T-helper 2 cell treated with Interferon-gamma antibody and Interleukin-4, amounts not matched to agents 5 μg/mL and 100 μg/mL, for 36 hours (primary cell): Measurements from ENCODE around the gene PTGFRN.

Experiments used
- DNase-seq: peaks from one replicate; pipeline ENCODE4 v3.0.0; 2021; ENCODE audit warnings: low spot score
- H3K27ac Mint-ChIP-seq: one replicate; pipeline ENCODE4 v1.8.0; 2021; ENCODE audit warnings: mild to moderate bottlenecking, mixed read lengths
- H3K27me3 Mint-ChIP-seq: one replicate; pipeline ENCODE4 v1.8.0; 2021; ENCODE audit warnings: low read depth, mixed read lengths
- H3K36me3 Mint-ChIP-seq: one replicate; pipeline ENCODE4 v1.8.0; 2021; ENCODE audit warnings: low read depth, mixed read lengths
- H3K4me1 Mint-ChIP-seq: one replicate; pipeline ENCODE4 v1.8.0; 2021; ENCODE audit warnings: low read depth, mixed read lengths
- H3K4me3 Mint-ChIP-seq: one replicate; pipeline ENCODE4 v1.8.0; 2022; ENCODE audit warnings: mild to moderate bottlenecking, moderate library complexity, mixed read lengths
- H3K9me3 Mint-ChIP-seq: one replicate; pipeline ENCODE4 v1.8.0; 2021; ENCODE audit warnings: mixed read lengths

PTGFRN gene

DNA sequence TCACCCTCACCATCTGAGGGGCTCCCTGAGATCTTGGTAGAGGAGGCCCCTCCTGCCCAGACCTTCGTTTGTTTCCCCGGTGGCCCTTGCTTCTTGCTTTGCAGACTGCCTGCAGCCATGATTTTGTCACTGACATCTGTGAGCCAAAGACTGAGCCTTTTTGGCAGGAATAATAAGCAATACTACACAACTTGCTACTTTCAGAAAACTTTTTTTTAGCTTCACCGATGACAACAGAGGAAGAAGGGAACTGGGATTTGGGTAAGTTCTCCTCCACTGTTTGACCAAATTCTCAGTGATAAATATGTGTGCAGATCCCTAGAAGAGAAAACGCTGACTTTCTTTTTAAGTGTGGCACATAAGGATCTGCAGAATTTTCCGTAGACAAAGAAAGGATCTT, 80.1 kb downstream of the PTGFRN start:
- Mint-ChIP-seq H3K4me3 (no peak overlapping the region), H3K27ac (no peak overlapping the region), H3K36me3 (peaks cover 2% of the 10 kb centered on the region), H3K9me3 (no peaks in the 10 kb centered on the region), H3K4me1 (peaks cover 24% of the 10 kb centered on the region), H3K27me3 (no peaks in the 10 kb centered on the region)
- DNase-seq = no peak

DNA sequence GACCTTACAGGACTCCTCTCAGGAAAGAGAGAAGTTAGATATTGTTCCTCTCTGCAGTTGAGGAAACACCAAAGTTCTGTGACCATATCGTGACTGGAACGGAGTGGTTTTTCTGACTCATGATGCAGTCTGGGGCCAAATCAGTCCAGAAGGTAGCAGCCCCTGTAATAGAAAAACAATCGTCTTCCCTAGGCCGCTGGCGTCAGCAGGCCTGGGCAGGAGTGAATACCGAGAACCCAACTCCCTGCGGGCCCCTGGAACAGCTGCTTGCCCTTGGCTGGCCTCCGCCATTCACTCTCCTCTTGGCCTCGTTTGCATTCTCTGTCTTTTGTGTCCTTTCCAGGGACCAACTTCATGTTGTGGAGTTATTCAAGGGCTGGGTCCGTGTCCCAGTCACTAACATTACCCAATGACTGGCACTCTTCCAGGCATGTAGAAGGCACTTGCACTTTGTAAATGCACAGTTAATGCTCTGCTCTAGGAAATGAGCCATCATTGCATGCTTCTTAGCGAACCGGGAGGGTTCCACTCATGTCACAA, 81.0 kb downstream of the PTGFRN start:
- Mint-ChIP-seq H3K4me3 (no peak overlapping the region), H3K27me3 (no peaks in the 10 kb centered on the region), H3K9me3 (no peaks in the 10 kb centered on the region), H3K27ac (no peak overlapping the region), H3K36me3 (peaks cover 2% of the 10 kb centered on the region), H3K4me1 (peaks cover 24% of the 10 kb centered on the region)
- no peak for DNase-seq

- no peak for DNase-seq
- Mint-ChIP-seq H3K27ac (no peak overlapping the region), H3K27me3 (no peaks in the 10 kb centered on the region), H3K4me1 (peaks cover 21% of the 10 kb centered on the region), H3K4me3 (peak overlapping the region; percentile 15), H3K36me3 (peaks cover 2% of the 10 kb centered on the region), H3K9me3 (no peaks in the 10 kb centered on the region)
Observed at GRCh38 chr1:116991171-116991845, 81.6 kb downstream of the PTGFRN start.

DNA sequence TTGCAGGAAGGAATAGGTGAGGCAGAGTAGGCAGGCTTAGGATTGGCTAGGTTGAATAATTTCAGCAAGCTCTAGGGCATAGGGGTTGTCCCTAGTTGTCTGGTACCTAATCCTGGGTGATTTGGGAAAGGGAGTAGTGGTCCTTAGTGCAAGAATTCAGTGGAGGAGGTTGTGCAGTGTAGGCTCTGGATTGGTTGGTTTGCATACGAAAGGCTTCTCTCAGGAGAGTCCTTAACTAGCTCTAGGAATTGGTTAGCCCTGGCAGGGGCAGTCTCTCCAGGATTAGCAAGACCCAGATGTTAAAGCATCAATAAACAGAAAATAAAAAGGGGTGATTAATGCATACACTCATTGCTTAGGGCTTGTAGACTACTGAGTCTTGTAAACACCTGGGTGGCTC, 82.2 kb downstream of the PTGFRN start:
- Mint-ChIP-seq H3K27ac (no peak overlapping the region), H3K36me3 (peaks cover 2% of the 10 kb centered on the region), H3K27me3 (no peaks in the 10 kb centered on the region), H3K9me3 (no peaks in the 10 kb centered on the region), H3K4me3 (peak overlapping the region; percentile 15), H3K4me1 (peaks cover 14% of the 10 kb centered on the region)
- no peak for DNase-seq

DNA sequence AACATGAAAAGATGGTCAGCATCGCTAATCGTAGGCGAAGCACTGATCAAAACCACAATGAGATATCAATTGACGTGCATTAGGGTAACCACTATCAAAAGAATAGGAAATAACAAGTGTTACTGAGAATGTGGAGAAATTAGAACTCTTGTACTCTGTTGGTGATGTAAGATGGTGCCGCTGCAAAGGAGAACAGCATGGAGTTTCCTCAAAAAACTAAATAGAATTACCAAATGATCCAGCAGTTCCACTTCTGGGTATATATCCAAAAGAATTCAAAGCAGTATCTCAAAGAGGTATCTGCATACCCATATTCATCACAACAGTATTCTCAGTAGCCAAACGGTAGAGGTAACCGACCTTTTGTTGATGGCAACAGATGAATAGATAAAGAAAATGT, 83.6 kb downstream of the PTGFRN start:
- DNase-seq = no peak
- no peaks in the 10 kb centered on the region for H3K9me3 Mint-ChIP-seq
- H3K27ac Mint-ChIP-seq = no peak overlapping the region
- peaks cover 2% of the 10 kb centered on the region for H3K36me3 Mint-ChIP-seq
- no peaks in the 10 kb centered on the region for H3K27me3 Mint-ChIP-seq
- peaks cover 8% of the 10 kb centered on the region for H3K4me1 Mint-ChIP-seq
- H3K4me3 Mint-ChIP-seq = no peak overlapping the region

DNA sequence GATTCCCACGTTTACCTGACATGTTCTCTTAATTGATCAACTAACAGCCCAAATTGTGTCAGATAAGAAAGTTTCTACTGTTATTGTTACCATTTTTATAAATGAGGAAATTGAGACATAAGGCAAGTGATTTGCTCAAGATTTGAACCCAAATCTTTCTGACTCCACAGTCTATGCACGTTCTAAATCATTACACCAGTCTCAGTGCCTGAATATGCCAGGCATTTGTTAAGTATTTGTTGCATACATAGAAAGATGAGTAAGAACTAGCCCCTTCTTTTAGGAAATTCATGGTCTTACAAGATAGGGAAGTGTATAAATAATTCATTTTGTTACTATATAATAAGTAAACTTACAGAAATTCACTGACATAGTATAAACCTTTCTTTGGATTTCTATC, 84.7 kb downstream of the PTGFRN start:
- peaks cover 2% of the 10 kb centered on the region for H3K36me3 Mint-ChIP-seq
- H3K27me3 Mint-ChIP-seq = no peaks in the 10 kb centered on the region
- no peaks in the 10 kb centered on the region for H3K9me3 Mint-ChIP-seq
- no peak overlapping the region for H3K27ac Mint-ChIP-seq
- H3K4me1 Mint-ChIP-seq = peaks cover 8% of the 10 kb centered on the region
- no peak for DNase-seq
- no peak overlapping the region for H3K4me3 Mint-ChIP-seq

GRCh38 chr1:116997066-116997465, 87.3 kb downstream of the PTGFRN start:
- Mint-ChIP-seq H3K27ac (no peak overlapping the region), H3K9me3 (peaks cover under 1% of the 10 kb centered on the region), H3K36me3 (no peaks in the 10 kb centered on the region), H3K4me3 (no peak overlapping the region), H3K4me1 (peaks cover 20% of the 10 kb centered on the region), H3K27me3 (no peaks in the 10 kb centered on the region)
- DNase-seq = no peak

- Mint-ChIP-seq H3K27ac (no peak overlapping the region), H3K9me3 (peaks cover 3% of the 10 kb centered on the region), H3K4me3 (no peak overlapping the region), H3K4me1 (peaks cover 24% of the 10 kb centered on the region), H3K27me3 (no peaks in the 10 kb centered on the region), H3K36me3 (peaks cover 2% of the 10 kb centered on the region)
- DNase-seq = no peak
Observed at GRCh38 chr1:116997636-116998035, 87.9 kb downstream of the PTGFRN start.

DNA sequence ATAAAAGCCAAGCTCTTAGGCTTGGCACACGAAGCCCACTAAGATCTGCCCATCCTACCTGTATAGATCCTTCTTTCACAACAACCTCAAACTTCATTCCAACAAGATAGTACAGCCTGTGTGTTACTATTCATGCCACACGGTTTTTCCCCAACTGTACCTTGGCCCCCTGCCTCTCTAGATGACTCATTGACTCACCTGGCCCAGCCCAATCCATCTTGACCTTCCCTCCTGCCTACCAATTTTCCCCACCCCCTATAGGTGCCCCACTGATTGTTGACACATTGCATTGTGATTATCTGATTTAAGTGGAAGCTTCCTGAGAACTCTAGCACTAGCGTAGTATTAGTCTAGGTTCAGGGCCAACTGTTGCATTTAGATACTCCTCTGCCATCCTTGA, 89.9 kb downstream of the PTGFRN start:
- Mint-ChIP-seq H3K27ac (no peak overlapping the region), H3K36me3 (peaks cover 2% of the 10 kb centered on the region), H3K4me1 (peaks cover 29% of the 10 kb centered on the region), H3K27me3 (no peaks in the 10 kb centered on the region), H3K9me3 (peaks cover 3% of the 10 kb centered on the region), H3K4me3 (no peak overlapping the region)
- DNase-seq = no peak

DNA sequence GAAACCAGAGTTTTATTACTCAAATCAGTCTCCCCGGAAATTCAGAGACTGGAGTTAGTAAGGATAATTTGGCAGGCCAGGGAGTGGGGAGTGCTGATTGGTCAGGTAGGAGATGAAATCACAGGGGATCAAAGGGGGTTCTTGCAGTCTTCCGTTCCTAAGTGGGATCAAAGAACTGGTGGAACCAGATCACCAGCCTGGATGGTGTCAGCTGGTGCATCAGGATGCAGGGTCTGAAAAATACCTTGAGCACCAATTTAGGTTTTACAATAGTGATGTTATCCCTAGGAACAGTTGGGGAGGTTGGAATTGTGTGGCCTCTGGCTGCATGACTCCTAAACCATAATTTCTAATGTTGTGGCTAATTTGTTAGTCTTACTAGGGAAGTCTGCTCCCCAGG, 90.4 kb downstream of the PTGFRN start:
- Mint-ChIP-seq H3K27me3 (no peaks in the 10 kb centered on the region), H3K4me3 (no peak overlapping the region), H3K4me1 (peaks cover 30% of the 10 kb centered on the region)

GRCh38 chr1:117001254-117001927, 91.7 kb downstream of the PTGFRN start, which contains the start of gene CD101:
Gene CD101, plus strand, starts transcription at chr1:117001760. Its CDS starts 58 bp downstream, at chr1:117001818.
- H3K4me1 Mint-ChIP-seq = peaks cover 34% of the 10 kb centered on the region
- H3K36me3 Mint-ChIP-seq = peaks cover 2% of the 10 kb centered on the region
- H3K27me3 Mint-ChIP-seq = peaks cover 4% of the 10 kb centered on the region
- H3K4me3 Mint-ChIP-seq = peak within 1 kb of the TSS; percentile 37
- H3K27ac Mint-ChIP-seq = peak within 1 kb of the TSS; percentile 78
- peaks cover 3% of the 10 kb centered on the region for H3K9me3 Mint-ChIP-seq
- DNase-seq = peak; percentile 56

More for the DNA sequence above, 90.4 kb downstream of the PTGFRN start:
- peaks cover 2% of the 10 kb centered on the region for H3K36me3 Mint-ChIP-seq
- DNase-seq = no peak
- H3K9me3 Mint-ChIP-seq = peaks cover 3% of the 10 kb centered on the region
- H3K27ac Mint-ChIP-seq = peak overlapping the region; percentile 70

DNA sequence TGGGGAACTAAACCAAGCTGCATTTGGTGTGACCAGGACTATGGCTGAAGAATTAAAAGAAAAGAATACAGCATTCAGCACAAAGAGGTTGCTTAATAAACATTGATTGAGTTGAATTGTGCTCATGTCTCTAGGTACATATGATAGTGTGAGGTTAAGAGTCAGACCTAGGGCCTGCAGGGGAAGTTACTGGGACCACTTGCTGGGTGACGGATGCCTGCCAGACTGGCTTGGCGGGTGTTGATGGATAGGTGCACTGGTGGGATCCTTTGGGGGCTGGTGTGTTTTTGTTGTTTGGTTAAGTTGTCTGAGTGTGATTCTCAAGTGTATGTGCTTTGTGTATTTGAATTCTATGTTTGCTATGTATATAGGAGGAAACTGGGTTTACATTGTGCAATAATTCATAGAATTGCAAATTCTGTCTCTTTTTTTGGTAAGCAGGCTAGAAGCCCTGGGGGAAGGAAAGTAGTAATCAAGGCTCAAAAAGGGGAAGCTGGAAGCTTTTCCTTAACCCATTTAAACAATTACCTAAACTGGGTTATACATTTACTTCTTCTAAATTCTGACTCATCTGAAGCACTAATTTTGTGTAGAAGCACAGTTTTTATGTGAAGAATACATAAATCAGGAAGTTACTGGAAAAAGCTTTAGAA, 93.6 kb downstream of the PTGFRN start:
- no peak overlapping the region for H3K27ac Mint-ChIP-seq
- H3K4me1 Mint-ChIP-seq = peaks cover 39% of the 10 kb centered on the region
- H3K4me3 Mint-ChIP-seq = no peak overlapping the region
- H3K36me3 Mint-ChIP-seq = peaks cover 2% of the 10 kb centered on the region
- DNase-seq = no peak
- H3K27me3 Mint-ChIP-seq = peaks cover 4% of the 10 kb centered on the region
- H3K9me3 Mint-ChIP-seq = peaks cover 3% of the 10 kb centered on the region

- Mint-ChIP-seq H3K36me3 (no peaks in the 10 kb centered on the region), H3K4me1 (peaks cover 33% of the 10 kb centered on the region), H3K27me3 (peaks cover 4% of the 10 kb centered on the region), H3K27ac (no peak overlapping the region), H3K4me3 (no peak overlapping the region), H3K9me3 (no peaks in the 10 kb centered on the region)
- DNase-seq = no peak
Observed at GRCh38 chr1:117007719-117008013, 98.0 kb downstream of the PTGFRN start.

- H3K27me3 Mint-ChIP-seq = peaks cover 4% of the 10 kb centered on the region
- H3K27ac Mint-ChIP-seq = no peak overlapping the region
- no peak for DNase-seq
- peaks cover 27% of the 10 kb centered on the region for H3K4me1 Mint-ChIP-seq
- H3K36me3 Mint-ChIP-seq = no peaks in the 10 kb centered on the region
- no peaks in the 10 kb centered on the region for H3K9me3 Mint-ChIP-seq
- H3K4me3 Mint-ChIP-seq = no peak overlapping the region
Observed at GRCh38 chr1:117008656-117009055, 98.9 kb downstream of the PTGFRN start.
